ENCODE measurements around the gene TBCC.
"Not testable (repeated sequence)": the region's sequence is repeated elsewhere in the genome, so short reads cannot be mapped to it uniquely, and the experiment has no call there.

TBCC gene

GRCh38 chr6:42704251-42704936 is 41.5 kb downstream of the TBCC start:
- no peak overlapping the region for H3K27ac Mint-ChIP-seq
- no peaks in the 10 kb centered on the region for H3K27me3 Mint-ChIP-seq
- no peak for DNase-seq
- no peaks in the 10 kb centered on the region for H3K9me3 Mint-ChIP-seq
- H3K4me3 Mint-ChIP-seq: no peak overlapping the region
- H3K4me1 Mint-ChIP-seq (ENCODE audit: low read depth): peaks cover 2% of the 10 kb centered on the region
- no peaks in the 10 kb centered on the region for H3K36me3 Mint-ChIP-seq (ENCODE audit: low read depth)

DNA sequence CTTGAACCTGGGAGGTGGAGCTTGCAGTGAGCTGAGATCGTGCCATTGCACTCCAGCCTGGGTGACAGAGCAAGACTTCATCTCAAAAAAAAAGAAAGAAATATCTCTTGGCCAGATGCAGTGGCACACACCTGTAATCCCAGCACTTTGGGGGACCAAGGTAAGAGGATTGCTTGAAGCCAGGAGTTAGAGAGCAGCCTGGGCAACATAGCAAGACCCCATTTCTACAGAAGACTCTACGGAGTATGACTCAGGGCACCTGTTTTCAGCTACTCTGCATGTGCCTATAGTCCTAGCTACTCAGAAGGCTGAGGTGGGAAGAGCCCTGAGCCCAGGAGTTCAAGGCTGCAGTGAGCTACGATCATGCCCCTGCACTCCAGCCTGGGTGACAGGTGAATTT is 43.1 kb downstream of the TBCC start:
- DNase-seq; H3K4me3 Mint-ChIP-seq; H3K4me1 Mint-ChIP-seq (ENCODE audit: low read depth); H3K36me3 Mint-ChIP-seq (ENCODE audit: low read depth); H3K27ac Mint-ChIP-seq; H3K27me3 Mint-ChIP-seq; H3K9me3 Mint-ChIP-seq: not testable (repeated sequence)

GRCh38 chr6:42702200-42702599 is 43.7 kb downstream of the TBCC start:
- no peaks in the 10 kb centered on the region for H3K9me3 Mint-ChIP-seq
- no peak for DNase-seq
- H3K27me3 Mint-ChIP-seq: no peaks in the 10 kb centered on the region
- H3K27ac Mint-ChIP-seq: no peak overlapping the region
- H3K4me3 Mint-ChIP-seq: no peak overlapping the region
- H3K36me3 Mint-ChIP-seq (ENCODE audit: low read depth): no peaks in the 10 kb centered on the region
- H3K4me1 Mint-ChIP-seq (ENCODE audit: low read depth): no peaks in the 10 kb centered on the region

DNA sequence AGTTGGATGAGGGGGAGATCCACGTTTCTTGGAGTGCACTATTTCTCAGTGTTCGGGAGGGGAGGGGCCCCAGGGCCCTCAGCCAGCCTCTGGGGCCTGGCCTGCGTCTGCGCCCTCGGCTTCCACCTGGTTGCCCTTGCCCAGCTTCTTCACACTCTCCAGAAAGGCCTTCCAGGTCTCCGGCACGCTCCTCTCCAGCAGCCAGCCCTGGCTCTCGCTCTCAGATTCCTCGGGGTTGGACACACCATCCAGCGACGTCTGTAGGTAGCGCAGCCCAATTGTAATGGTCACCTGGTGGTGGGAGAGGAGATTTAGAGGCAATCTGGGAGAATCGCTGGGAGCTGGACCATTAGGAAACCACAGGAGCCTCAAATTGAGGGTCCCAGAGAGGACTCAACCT is 47.7 kb downstream of the TBCC start:
- no peak for DNase-seq
- H3K9me3 Mint-ChIP-seq: no peaks in the 10 kb centered on the region
- peaks cover 17% of the 10 kb centered on the region for H3K4me1 Mint-ChIP-seq (ENCODE audit: low read depth)
- no peaks in the 10 kb centered on the region for H3K27me3 Mint-ChIP-seq
- H3K36me3 Mint-ChIP-seq (ENCODE audit: low read depth): peaks cover 21% of the 10 kb centered on the region
- H3K27ac Mint-ChIP-seq: no peak overlapping the region
- H3K4me3 Mint-ChIP-seq: no peak overlapping the region

DNA sequence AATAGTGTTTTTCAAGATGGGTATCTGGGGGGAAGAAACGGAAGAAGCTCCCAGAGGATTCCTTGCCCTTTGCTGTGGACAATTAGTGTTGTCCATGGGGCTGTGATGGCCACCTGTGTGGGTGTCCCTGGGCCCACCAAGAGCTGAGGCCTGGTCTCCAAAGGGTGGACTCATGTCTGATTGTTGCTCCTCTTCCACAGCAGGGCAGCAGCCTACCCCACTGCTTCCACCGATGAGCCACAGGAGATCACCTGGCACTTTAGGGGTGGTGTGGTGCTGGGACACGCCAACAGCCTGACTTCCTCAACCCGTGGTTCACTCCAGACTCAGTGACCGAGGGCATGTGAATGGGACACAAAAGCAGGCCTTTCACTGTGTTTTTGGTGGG is 48.6 kb downstream of the TBCC start:
- peaks cover 30% of the 10 kb centered on the region for H3K36me3 Mint-ChIP-seq (ENCODE audit: low read depth)
- no peak for DNase-seq
- no peak overlapping the region for H3K4me3 Mint-ChIP-seq
- H3K9me3 Mint-ChIP-seq: no peaks in the 10 kb centered on the region
- H3K4me1 Mint-ChIP-seq (ENCODE audit: low read depth): peaks cover 26% of the 10 kb centered on the region
- no peaks in the 10 kb centered on the region for H3K27me3 Mint-ChIP-seq
- H3K27ac Mint-ChIP-seq: no peak overlapping the region

DNA sequence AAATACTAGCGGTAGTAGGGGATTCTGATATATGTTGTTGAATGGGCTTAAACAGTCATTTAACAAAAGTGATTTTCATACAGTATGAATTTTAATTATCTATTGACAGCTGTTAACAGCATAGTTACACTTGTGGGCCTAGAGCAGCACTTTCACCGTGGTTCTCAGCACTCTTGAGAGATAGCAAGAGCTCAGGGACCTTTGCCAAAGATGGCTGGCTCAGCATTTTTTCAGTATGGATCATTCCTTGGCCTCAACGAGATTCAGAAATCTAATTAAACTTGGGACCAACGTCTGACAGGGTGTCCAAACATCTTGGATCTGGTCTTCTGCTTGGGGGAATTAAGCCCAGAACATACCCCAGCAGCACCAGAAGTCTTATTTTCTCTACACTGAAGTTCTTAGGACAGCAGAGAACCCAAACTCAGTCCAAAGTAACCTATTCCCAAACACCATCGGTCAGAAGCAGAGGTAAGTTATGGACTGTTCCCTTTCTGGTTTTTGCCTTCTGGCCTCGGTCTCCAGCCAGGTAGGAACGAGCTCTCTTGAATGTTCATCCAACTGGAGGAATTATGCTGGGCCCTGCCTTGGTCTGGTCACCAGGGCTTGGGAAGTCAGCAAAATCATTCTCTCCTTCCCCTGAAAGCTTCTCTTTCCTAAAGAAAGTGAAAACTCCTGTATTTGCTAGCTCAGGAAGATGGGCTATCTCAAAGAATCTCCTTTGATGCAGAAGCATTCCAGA is 49.2 kb downstream of the TBCC start:
- no peaks in the 10 kb centered on the region for H3K9me3 Mint-ChIP-seq
- no peak for DNase-seq
- peaks cover 35% of the 10 kb centered on the region for H3K36me3 Mint-ChIP-seq (ENCODE audit: low read depth)
- H3K4me3 Mint-ChIP-seq: no peak overlapping the region
- peaks cover 30% of the 10 kb centered on the region for H3K4me1 Mint-ChIP-seq (ENCODE audit: low read depth)
- no peaks in the 10 kb centered on the region for H3K27me3 Mint-ChIP-seq
- H3K27ac Mint-ChIP-seq: no peak overlapping the region

DNA sequence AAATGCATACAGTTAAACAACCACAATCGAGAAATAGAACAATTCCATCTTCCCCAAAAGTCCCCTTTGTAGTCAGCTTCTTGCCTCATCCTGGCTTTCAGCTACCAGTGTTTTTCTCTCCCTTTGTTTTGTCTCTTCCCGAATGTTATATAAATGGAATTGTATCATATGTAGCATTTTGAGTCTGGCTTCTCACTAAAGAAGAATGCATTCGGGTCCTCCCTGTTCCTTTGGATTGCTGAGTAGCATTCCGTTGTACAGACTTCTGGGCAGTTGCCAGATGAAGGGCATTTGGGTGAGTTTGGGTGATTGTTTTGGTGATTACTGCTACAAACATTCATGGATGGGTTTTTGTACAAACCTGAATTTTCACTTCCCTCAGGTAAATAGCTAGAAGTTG is 51.3 kb downstream of the TBCC start:
- peaks cover 44% of the 10 kb centered on the region for H3K4me1 Mint-ChIP-seq (ENCODE audit: low read depth)
- peaks cover 55% of the 10 kb centered on the region for H3K36me3 Mint-ChIP-seq (ENCODE audit: low read depth)
- H3K9me3 Mint-ChIP-seq: no peaks in the 10 kb centered on the region
- H3K27ac Mint-ChIP-seq: peak overlapping the region; percentile 87
- no peak for DNase-seq
- H3K4me3 Mint-ChIP-seq: no peak overlapping the region
- no peaks in the 10 kb centered on the region for H3K27me3 Mint-ChIP-seq

Measured in activated T-cell treated with anti-CD3 and anti-CD28 coated beads, Interleukin-2, amount 50 U/mL, for 24 hours (primary cell).